ENCODE data around the gene THSD7B.

GRCh38 chr2:137254052-137254451, 488.7 kb downstream of the THSD7B start:
- TF ChIP-seq POLR2AphosphoS5 (IDR thresholded peaks at IDR 0.05), result no peak
- TF ChIP-seq, protein P1, sequence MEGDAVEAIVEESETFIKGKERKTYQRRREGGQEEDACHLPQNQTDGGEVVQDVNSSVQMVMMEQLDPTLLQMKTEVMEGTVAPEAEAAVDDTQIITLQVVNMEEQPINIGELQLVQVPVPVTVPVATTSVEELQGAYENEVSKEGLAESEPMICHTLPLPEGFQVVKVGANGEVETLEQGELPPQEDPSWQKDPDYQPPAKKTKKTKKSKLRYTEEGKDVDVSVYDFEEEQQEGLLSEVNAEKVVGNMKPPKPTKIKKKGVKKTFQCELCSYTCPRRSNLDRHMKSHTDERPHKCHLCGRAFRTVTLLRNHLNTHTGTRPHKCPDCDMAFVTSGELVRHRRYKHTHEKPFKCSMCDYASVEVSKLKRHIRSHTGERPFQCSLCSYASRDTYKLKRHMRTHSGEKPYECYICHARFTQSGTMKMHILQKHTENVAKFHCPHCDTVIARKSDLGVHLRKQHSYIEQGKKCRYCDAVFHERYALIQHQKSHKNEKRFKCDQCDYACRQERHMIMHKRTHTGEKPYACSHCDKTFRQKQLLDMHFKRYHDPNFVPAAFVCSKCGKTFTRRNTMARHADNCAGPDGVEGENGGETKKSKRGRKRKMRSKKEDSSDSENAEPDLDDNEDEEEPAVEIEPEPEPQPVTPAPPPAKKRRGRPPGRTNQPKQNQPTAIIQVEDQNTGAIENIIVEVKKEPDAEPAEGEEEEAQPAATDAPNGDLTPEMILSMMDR (IDR thresholded peaks at IDR 0.05), result no peak
- no peak for TF ChIP-seq POLR2A (IDR thresholded peaks at IDR 0.05)
- no peak for TF ChIP-seq EP300 (IDR thresholded peaks at IDR 0.05)
